NCI-H82 (cell line): Measurements from ENCODE around the gene DGCR6L.
"Not testable (repeated sequence)": the region's sequence is repeated elsewhere in the genome, so short reads cannot be mapped to it uniquely, and the experiment has no call there.

ENCODE experiments used
- DNase-seq: peaks from one replicate; lab custom pipeline; 2025; lab: John Stamatoyannopoulos, UW

Gene DGCR6L

DNA sequence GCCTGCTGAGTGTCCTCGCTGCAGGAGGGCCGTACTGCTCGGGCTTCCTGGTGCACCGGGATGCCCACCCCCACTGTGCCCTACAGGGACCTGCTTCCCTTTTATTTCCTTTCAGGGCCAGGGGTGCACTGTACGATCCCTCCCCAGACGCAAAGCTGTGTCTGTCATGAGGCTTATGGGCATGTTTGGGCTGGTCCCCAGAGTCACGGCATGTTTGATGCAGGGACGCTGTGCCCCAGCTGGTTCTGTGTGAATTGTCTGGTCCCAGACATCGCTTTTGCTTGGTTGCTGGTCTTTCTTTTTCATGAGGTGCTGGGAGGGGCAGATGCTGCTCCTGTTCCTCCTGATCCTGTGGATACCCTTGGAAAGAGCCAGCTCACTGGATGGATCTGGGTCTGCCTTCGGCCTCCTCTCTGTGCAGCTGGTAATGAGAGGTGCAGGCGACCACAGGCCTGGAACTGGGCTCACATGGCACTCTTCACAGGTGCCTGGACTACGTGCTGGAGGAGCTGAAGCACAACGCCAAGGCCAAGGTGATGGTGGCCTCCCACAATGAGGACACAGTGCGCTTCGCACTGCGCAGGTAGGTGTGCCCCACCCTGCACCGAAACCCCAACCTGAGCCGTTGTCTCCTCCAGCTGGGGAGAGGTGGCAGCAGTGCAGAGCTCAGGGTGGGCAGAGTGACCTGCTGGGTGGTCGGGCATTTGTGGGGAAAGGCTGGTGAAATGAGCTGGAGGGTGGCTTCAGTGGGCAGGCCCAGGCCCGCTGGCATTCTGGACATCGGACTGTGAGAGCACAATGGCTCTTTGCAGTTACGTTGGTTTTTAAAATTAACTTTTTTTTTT, 10.8 kb downstream of the DGCR6L start:
- not testable (repeated sequence) for DNase-seq

DNA sequence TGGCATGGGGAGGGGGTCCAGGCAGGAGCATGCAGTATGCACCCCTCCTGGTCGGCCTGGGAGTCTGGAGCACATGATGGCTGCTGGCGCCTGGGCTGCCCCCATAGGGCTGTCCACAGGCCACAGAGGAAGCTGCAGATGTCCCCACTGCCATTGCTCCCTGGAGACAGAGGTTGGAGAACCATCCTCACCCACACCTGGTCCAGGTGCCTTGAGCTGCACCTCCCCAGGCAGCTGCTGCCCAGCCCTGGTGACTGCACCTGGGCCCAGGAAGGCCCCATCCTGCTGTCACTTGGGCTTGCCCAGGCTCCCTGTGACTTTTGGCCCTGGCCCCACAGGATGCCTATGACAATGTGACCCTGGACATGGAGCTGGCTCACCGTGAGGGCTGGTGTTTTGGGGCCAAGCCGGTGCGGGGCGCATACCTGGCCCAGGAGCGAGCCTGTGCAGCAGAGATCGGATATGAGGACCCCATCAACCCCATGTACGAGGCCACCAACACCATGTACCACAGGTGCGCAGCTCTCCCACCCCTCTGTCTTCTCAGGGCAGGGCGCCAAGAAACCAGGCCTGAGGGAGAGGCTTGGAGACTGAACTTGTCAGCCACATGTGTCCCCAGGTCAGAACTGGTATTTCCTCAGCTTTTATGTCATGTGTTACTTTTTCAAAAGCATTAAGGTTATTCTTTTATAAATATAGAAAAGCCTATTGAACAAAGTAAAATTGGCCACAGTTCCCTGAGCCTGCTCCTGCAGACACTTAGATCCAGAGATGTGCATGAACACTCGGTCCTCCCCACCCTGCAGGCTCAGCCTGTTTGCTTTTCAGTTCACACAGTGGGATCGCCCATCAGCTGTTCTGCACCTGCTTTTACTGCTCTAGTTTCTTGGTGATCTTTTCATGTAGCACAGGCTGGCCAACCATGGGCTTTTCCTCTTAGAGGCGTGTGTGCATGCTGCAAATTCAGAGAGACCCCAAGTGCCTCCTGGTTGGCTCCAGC, 12.1 kb downstream of the DGCR6L start:
- DNase-seq: not testable (repeated sequence)

DNA sequence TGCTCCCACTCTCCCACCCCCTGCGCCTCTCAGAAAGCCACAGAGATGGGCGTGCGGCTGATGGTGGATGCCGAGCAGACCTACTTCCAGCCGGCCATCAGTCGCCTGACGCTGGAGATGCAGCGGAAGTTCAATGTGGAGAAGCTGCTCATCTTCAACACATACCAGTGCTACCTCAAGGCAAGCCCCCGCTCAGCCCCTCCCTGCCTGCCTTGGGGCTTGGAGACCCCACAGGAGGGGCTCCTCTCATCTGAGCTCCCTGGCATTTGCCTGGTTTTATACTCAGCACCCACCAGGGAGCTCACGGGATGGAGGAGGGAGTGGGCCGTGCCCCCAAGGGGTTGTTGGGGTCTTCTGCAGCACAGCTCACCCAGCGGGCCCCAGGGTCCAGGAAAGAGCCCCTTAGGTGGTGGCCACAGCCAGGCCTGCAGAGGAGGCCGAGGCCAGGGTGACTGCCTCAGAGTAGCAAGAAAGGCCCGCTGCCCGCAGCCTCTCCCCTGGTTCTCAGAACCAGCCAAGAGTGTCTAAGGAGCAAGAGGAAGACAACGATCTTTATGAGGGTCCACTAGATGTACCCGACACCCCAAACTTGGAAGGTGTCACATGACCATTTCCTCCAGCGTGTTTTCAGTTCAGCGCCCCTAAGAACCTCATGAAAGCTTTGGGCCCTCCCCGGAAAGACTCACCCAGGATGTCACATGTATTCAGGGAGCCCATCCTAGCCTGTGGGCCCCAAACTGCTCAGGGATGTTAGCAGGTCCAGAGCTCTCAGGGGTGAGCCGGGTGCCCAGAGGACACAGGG, 13.0 kb downstream of the DGCR6L start:
- DNase-seq: not testable (repeated sequence)

DNA sequence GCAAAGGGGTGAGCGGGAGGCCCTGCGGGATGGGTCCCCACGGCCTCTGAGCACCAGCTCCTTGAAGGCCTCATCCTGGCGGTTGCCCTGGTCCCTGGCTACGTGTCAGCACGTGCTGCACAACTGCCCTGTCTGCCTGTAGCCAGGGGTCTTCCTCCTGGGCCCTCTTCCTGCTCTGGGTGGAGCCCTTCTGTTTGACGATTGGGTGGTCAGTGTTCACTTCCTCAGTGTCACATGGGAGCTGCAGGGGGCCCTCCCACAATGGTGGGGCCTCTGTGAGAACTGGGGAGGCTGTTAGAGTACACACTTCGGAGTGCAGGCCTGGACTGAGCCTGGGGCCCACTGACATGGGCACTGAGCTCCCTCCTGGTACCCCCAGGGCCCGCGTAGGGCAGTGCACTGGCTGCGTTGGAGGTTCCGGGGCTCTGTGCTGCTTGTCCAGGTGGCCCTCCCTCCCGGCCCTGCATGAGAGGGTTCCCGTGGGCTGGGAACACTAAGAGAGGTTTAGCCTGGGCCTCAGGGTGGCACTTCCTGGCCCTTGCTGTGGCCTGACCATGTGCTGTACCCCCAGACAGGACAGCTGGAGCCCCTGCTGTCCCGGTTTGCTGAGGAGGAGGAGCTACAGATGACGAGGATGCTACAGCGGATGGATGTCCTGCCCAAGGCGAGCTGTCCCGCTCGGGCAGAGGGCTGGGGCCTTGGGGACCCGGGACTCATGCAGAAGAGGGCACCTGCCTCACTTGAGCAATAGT, 13.8 kb downstream of the DGCR6L start:
- DNase-seq: no peak

DNA sequence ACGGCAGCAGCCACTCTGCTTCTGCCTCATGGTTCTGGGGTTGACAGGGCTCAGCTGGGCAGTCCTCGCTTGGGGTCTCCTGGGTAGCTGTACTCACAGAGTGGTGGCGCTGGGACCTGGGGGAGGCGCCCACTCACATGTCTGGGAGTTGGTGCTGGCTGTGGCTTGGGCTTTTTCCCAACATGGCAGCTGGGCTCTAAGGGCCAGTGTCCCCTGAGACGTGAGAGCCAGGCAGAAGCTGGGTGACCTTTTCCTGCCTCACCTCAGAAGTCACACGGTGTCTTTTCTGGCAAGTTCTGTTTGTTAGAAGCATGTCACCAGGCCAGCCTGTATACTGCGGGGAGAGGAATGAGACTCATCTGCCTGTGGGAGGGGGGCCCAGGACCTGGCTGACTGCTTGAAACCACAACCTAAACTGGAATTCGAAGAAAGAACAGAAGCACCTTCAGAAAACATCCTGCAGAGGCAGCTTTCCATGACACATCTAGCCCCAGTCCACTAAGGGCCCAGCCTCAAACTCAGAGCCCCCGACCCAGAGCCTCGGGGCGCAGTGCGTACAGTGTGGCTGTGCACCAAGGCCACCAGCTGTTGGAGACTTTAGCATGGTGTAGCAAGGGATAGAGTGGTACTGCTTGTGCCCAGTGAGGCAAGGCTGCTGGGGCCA, 14.5 kb downstream of the DGCR6L start:
- not testable (repeated sequence) for DNase-seq

DNA sequence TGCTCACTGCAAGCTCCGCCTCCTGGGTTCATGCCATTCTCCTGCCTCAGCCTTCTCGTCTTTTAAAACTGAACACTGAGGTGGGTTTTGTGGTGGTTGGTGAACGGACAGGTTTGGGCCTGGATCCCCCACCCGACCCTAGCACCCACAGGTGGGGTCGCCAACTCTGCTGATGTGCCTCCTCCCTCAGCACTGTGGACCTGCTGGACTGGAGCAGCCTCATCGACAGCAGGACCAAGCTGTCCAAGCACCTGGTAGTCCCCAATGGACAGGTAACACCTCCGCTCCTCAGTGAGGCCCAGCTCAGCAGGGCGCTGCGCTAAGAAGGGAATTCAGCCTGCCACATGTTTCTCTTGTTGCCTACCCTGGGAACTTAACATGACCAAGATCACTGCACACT, 15.2 kb downstream of the DGCR6L start:
- DNase-seq: no peak

DNA sequence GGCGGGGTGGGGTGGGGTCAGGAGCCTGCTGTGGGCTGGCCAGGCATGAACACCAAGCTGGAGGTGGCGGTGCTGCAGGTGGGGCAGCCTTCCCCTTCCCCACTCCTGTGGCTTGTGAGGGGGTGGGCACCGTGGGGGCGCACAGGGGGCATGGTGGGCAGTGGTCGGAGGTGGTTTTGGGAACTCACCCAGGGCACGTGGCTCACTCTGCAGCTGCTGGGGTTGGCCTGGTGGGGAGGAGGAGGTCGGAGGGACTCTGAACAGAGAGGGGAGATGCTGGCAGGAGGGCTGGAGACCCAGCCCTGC, 16.7 kb downstream of the DGCR6L start:
- not testable (repeated sequence) for DNase-seq

DNA sequence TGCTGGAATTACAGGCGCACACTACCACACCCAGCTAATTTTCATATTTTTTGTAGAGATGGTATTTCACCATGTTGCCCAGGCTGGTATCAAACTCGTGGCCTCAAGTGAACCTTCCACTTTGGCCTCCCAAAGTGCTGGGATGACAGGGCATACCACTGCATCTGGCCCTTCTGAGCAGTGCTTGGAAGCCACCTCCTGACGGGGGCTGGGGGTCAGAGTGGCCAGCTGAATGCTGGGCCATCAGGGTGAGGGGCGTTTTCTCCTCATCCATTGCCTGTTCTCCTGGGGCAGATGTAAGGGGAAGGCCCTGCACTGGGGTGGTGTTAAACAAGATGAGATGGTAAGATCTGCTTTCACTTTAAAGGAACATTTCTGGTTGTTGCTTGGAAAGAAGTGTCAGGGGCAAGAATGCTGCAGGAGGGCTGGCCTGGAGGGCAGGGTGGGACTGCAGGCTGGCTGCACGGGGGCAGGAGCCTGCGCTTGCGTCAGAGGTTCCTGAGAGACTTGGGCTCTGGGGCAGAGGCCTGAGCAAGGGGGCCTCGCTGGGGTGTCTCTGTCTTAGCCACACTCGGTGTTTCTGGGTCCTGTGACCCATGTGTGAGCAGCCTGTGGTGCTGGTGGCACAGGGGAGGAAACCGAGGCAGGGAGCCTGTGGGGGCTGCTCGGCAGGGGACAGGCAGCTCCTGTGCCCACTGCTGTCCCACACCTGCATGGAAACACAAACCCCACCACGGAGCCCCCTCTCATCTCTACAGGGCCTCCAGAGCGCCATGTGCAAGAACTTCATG, 17.2 kb downstream of the DGCR6L start:
- no peak for DNase-seq

DNA sequence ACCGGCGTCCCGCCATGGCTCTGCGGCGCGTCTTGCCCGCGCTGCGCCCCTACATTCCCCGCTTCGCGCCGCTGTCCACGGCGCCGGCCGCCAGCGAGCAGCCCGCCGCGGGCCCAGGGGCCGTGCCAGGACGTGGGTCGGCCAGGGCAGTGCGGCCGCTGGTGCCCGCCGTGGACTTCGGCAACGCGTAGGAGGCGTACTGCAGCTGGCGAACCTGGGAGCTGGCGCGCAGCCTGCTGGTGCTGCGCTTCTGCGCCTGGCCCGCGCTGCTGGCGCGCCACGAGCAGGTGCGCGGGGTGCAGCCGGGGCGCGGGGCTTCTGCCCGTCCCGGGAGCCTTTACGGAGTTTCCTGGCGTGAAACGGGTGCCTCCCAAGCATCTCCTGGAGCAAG, 20.1 kb downstream of the DGCR6L start:
- DNase-seq: peak; percentile 68

DNA sequence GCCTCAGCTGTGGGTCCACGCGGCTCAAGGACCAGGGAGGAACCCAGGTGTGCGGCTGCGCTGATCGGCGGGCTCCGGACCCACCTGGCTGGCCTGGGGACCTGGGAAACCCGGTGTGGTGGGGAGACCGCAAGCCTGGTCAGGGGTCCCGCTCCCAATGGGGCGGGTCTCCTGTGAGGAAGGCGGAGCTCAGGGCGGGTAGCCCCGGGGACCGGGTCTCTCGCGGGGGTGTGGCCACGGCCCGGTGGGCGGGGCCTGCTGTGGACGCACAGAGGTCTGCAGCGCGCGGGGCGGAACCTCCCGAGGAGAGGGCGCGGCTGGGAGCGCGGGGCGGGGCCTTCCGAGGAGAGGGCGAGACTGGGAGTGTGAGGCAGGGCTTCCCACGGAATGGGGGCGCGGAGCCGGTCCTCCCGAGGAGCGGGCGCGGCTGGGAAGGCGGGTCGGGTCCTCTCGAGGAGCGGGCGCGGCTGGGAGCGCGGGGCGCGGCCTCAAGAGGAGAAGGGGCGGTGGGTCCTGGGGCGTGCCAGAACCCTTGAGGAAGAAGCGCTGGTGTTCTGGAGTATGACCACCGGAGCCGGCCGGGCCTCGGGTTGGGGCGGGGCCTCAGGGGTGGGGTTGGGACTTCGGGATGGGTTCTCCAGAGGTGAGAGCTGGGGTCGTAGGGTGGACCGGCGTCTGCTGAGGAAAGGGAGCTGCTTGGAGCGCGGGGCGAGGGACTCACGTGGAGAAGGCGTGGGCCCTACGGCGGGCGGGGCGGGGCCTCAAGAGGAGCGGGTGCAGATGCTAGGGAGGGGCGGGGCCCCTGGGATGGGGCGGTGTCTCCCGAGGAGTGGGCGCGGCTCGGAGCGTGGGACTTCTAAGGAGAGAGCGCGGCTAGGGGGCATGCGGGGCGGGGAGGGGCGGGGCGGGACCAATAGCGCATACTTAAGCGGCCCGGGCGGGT, 20.8 kb downstream of the DGCR6L start:
- DNase-seq: peak; percentile 94

DNA sequence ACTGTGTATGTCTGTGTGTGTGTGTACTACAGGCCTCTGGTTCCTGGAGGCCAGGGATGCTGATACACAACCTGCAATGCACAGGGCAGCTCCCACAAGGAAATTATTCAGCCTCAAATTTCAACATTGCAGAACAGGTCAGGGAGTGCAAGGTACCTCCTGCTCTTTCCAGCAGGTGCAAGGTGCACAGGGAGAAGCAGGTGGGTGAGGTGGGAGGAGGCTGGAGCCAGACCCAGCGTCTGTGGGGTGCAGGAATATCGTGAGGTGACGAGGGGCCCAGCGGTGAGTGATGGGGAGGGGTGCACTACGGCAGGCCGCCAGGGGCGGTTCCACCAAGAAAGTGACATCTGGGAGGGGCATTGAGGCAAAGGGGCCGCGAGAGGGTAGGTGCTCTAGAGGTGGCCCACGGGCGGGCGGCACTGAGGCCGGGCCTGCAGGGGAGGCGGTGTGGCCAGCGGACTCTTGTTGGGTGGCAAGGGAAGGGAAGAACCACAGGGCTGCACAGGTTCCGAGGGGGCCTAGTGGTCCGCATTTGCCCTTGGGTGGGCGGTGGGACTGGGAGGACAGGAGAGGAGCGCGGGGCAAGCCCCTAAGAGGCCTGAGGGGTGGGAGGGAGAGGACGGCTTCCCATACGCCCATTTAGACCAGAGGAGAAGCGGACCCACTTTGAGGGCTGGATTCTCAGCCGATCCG, 21.6 kb downstream of the DGCR6L start:
- DNase-seq: no peak

DNA sequence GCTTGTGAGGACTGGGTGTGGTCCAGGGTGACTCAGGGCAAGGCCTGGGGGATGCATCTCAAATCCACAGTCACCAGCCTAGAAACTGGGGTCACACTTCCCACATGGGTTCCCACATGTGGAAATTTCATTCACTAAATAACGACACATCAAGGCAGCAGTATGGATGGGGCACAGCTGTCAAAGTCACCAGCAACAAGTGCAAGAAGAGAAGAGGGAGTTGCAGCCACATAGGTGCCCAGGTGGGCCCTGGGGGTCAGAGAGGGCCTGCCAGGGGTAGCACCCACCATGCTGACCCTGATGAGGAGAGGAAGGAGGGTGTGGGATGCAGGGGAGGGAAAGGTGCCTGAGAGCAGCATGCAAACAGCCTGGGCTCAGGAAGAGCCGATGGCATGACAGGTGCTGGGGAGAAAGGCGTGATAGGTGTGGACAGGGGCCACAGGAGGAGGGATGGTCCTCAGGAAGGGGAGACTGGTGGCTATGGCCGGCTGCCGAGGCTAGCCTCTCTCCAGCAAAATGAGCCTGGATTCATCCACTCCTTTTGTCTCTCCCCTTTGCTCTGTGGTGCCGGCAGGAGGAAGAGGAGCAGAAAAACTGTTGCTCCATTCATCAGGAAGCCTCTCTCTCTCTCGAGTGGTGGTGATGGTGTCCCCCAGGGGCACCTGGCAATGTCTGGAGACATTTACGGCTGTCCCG, 22.3 kb downstream of the DGCR6L start:
- DNase-seq: no peak

DNA sequence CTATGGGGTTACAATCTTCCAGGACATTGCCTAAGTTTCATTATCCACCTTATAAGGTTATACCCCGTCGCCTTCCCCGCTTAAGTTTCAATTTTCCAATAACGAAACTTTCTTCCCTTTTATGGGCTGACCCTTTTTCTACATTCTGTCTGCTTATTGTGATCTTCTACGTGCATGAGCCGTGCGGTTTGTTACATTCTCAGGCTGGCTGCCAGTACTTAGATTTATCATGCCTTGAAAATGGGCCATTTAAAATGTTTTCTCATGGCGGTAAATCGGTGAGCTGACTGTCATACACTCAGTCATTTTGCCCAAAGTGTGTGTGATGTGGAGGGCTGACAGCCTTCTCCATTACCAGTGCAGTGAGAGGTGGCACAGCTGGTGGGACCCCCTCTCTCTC, 23.3 kb downstream of the DGCR6L start:
- no peak for DNase-seq

DNA sequence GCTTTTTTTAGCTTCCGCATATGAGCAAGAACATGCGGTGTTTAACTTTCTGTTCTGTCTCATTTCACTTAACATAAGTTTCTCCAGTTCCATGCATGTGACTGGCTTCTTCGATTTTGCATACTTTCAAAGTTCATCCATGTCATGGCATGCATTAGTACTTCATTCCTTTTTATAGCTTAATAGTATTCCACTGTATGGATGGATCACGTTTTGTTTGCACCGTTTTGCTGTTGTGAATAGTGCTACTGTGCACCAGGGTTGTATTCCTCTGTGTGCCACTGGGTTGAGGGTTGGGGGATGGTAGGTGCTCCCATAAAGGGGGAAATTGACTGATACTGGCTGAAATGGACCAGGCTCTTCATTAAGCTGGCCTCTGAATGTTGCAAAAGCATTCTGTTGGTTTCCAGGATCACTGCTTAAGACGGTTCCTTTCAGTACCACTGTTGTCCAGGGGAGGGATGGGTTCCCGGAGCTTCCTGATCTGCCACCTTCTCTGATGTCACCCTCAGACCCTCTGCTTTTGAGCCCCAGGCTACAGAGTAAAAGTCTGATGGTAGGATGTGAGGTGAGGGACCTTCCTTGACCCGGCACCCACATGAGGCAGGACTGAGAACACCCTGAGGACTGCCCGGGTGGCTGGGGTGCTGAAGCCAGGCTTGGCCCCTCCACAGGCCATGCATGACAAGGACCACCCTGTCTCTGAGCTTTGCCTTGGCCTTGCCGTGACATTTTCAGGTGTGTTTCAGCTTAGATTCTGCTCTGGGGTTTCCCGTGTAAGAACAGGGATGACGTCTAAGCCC, 24.4 kb downstream of the DGCR6L start:
- DNase-seq: no peak

DNA sequence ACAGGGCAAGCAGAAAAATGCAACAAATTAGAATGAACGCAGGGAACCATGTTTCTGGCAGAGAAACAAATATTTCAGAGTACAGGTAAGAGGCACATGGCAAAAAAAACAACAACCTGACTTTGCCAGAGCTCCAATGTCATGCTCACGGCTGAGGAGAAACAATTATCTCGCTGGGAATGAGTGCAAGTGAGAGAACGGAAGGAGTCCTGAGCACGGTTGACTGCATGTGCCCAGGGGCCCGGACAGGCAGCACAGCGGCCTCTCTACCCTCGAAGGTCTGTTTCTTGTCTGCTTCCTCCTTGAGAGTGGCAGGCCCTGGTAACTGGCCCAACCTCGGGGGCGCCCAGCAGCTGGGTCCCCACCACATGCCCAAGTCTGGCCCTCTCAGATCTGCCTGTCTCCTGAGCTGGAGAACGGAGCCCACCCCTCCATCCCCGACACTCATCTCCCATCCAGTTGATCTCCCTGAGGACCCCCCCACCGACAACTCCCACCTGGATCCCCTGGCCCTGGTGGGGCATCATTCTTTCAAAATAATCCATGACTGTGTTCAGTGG, 27.1 kb downstream of the DGCR6L start:
- no peak for DNase-seq

DNA sequence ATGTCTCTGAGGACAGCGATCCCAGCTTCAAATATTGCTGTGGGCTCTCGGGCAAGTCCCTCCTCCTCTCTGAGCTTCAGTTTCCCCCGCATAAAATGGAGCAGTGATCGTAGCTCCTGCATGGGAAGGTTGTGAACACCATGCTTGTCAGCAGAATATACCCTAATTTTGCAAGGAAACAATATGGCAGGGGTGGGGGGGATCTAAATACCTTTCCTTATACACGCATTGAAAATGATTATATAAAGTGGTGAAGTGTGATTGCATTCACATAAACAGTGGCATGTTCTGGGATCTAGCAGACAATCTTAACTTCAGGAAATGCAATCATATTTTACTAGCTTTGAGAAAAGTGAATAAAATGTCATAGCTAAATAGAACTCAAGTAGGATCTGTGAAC, 27.8 kb downstream of the DGCR6L start:
- DNase-seq: no peak
